ENCODE results near the gene PNPLA1.

DNA sequence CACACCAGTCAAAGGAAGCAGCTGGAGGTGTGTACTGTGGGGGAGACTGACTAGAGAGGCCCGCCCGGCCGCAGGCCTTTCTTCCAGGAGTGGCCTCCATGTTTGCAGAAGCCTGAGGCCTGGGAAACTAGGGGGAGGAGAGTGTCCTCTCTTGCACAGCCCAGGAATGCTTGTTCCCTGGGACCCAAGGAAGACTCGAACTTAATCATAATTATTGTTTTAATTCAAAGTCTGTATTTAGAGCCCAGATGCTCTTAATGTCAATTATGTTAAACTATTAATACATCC, 43.7 kb downstream of the PNPLA1 start:
- TF ChIP-seq, protein P1, sequence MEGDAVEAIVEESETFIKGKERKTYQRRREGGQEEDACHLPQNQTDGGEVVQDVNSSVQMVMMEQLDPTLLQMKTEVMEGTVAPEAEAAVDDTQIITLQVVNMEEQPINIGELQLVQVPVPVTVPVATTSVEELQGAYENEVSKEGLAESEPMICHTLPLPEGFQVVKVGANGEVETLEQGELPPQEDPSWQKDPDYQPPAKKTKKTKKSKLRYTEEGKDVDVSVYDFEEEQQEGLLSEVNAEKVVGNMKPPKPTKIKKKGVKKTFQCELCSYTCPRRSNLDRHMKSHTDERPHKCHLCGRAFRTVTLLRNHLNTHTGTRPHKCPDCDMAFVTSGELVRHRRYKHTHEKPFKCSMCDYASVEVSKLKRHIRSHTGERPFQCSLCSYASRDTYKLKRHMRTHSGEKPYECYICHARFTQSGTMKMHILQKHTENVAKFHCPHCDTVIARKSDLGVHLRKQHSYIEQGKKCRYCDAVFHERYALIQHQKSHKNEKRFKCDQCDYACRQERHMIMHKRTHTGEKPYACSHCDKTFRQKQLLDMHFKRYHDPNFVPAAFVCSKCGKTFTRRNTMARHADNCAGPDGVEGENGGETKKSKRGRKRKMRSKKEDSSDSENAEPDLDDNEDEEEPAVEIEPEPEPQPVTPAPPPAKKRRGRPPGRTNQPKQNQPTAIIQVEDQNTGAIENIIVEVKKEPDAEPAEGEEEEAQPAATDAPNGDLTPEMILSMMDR (IDR thresholded peaks at IDR 0.05), result no peak
- TF ChIP-seq POLR2A (IDR thresholded peaks at IDR 0.05), result no peak

Data from esophagus squamous epithelium (tissue), 4 donors.